ENCODE results near the gene NAV1. TPM values are rescaled to one million over a fixed set of nuclear protein-coding genes. Genes with fewer than 3 reads are reported as not detected.
"Not testable (repeated sequence)": the region's sequence is repeated elsewhere in the genome, so short reads cannot be mapped to it uniquely, and the experiment has no call there.

The NAV1 gene
- total RNA-seq, 2 experiments from 2014 or later: 2.8 to 4.3 TPM

GRCh38 chr1:201518071-201518470 lies 20.9 kb upstream of the NAV1 start:
- Histone ChIP-seq H3K27ac (ENCODE audit: low read depth in 1 of 2, low read length in 2 of 2) (no peak overlapping the region), H3K4me3 (ENCODE audit: low read length) (no peak overlapping the region), H3K4me1 (ENCODE audit: insufficient read depth, low read length) (no peaks in the 10 kb centered on the region), H3K9me3 (ENCODE audit: control insufficient read depth in 1 of 2, insufficient read depth in 1 of 2, low read length in 2 of 2) (no peaks in the 10 kb centered on the region), H3K27me3 (ENCODE audit: control insufficient read depth in 1 of 2, insufficient read depth in 2 of 2, low read length in 2 of 2) (no peaks in the 10 kb centered on the region), H3K36me3 (ENCODE audit: insufficient read depth, low read length) (peaks cover 8% of the 10 kb centered on the region)
- DNase-seq (no peak), ATAC-seq (ENCODE audit: poor library complexity) (no peak)
- H3K36me3 Mint-ChIP-seq (ENCODE audit: low read depth): peaks cover 29% of the 10 kb centered on the region
- H3K27ac Mint-ChIP-seq: no peak overlapping the region
- TF ChIP-seq CTCF (IDR thresholded peaks at IDR 0.05): no peak
- H3K27me3 Mint-ChIP-seq: no peaks in the 10 kb centered on the region
- CTCF ChIA-PET: no interaction called here
- peaks cover under 1% of the 10 kb centered on the region for H3K4me1 Mint-ChIP-seq (ENCODE audit: low read depth)
- H3K4me3 Mint-ChIP-seq: no peak overlapping the region
- POLR2A ChIA-PET: no interaction called here
- intact Hi-C loops (cut with DNase I, micrococcal nuclease): no loop called here
- H3K9me3 Mint-ChIP-seq: peaks cover 3% of the 10 kb centered on the region

- H3K4me3 Mint-ChIP-seq; CTCF ChIA-PET; ATAC-seq (ENCODE audit: poor library complexity); H3K9me3 ChIP-seq (ENCODE audit: control insufficient read depth in 1 of 2, insufficient read depth in 1 of 2, low read length in 2 of 2); H3K27me3 ChIP-seq (ENCODE audit: control insufficient read depth in 1 of 2, insufficient read depth in 2 of 2, low read length in 2 of 2); H3K4me1 ChIP-seq (ENCODE audit: insufficient read depth, low read length); H3K4me3 ChIP-seq (ENCODE audit: low read length); intact Hi-C loops (cut with DNase I, micrococcal nuclease); POLR2A ChIA-PET; H3K9me3 Mint-ChIP-seq; H3K27ac ChIP-seq (ENCODE audit: low read depth in 1 of 2, low read length in 2 of 2); H3K36me3 ChIP-seq (ENCODE audit: insufficient read depth, low read length); H3K4me1 Mint-ChIP-seq (ENCODE audit: low read depth); H3K27me3 Mint-ChIP-seq; H3K27ac Mint-ChIP-seq; DNase-seq: not testable (repeated sequence)
- peaks cover 38% of the 10 kb centered on the region for H3K36me3 Mint-ChIP-seq (ENCODE audit: low read depth)
These were observed 18.8 kb upstream of the NAV1 start for GRCh38 chr1:201520046-201520575.

GRCh38 chr1:201525193-201525778 lies 13.6 kb upstream of the NAV1 start:
- Mint-ChIP-seq H3K27ac (no peak overlapping the region), H3K9me3 (peaks cover 3% of the 10 kb centered on the region), H3K36me3 (ENCODE audit: low read depth) (peaks cover 60% of the 10 kb centered on the region), H3K4me3 (no peak overlapping the region), H3K27me3 (no peaks in the 10 kb centered on the region), H3K4me1 (ENCODE audit: low read depth) (no peaks in the 10 kb centered on the region)
- Histone ChIP-seq H3K27me3 (ENCODE audit: control insufficient read depth in 1 of 2, insufficient read depth in 2 of 2, low read length in 2 of 2) (no peaks in the 10 kb centered on the region), H3K9me3 (ENCODE audit: control insufficient read depth in 1 of 2, insufficient read depth in 1 of 2, low read length in 2 of 2) (peaks cover 0 to 11% of the 10 kb centered on the region in 2 experiments), H3K27ac (ENCODE audit: low read depth in 1 of 2, low read length in 2 of 2) (no peak overlapping the region), H3K4me1 (ENCODE audit: insufficient read depth, low read length) (no peaks in the 10 kb centered on the region), H3K4me3 (ENCODE audit: low read length) (no peak overlapping the region), H3K36me3 (ENCODE audit: insufficient read depth, low read length) (peaks cover 5% of the 10 kb centered on the region)
- ATAC-seq (ENCODE audit: poor library complexity) (no peak), DNase-seq (no peak)
- CTCF ChIA-PET: interaction anchor here (1.8 kb wide), 1 partner anchor 12 kb away, joined by 7 read pairs; no protein-coding TSS in a partner anchor
- intact Hi-C loops (cut with DNase I, micrococcal nuclease): no loop called here
- POLR2A ChIA-PET: no interaction called here
- TF ChIP-seq CTCF (IDR thresholded peaks at IDR 0.05): no peak

- ATAC-seq (ENCODE audit: poor library complexity) (no peak), DNase-seq (no peak)
- ChIA-PET CTCF (no interaction called here), POLR2A (no interaction called here)
- H3K4me3 ChIP-seq (ENCODE audit: low read length): no peak overlapping the region
- peaks cover 0 to 11% of the 10 kb centered on the region in 2 experiments for H3K9me3 ChIP-seq (ENCODE audit: control insufficient read depth in 1 of 2, insufficient read depth in 1 of 2, low read length in 2 of 2)
- Mint-ChIP-seq H3K4me3 (no peak overlapping the region), H3K9me3 (no peaks in the 10 kb centered on the region), H3K36me3 (ENCODE audit: low read depth) (peaks cover 60% of the 10 kb centered on the region), H3K4me1 (ENCODE audit: low read depth) (no peaks in the 10 kb centered on the region), H3K27me3 (peaks cover 3% of the 10 kb centered on the region), H3K27ac (no peak overlapping the region)
- no peak for TF ChIP-seq CTCF (IDR thresholded peaks at IDR 0.05)
- peaks cover 0 to 2% of the 10 kb centered on the region in 2 experiments for H3K27me3 ChIP-seq (ENCODE audit: control insufficient read depth in 1 of 2, insufficient read depth in 2 of 2, low read length in 2 of 2)
- H3K4me1 ChIP-seq (ENCODE audit: insufficient read depth, low read length): no peaks in the 10 kb centered on the region
- intact Hi-C loops (cut with DNase I, micrococcal nuclease): no loop called here
- peaks cover 5% of the 10 kb centered on the region for H3K36me3 ChIP-seq (ENCODE audit: insufficient read depth, low read length)
- H3K27ac ChIP-seq (ENCODE audit: low read depth in 1 of 2, low read length in 2 of 2): no peak overlapping the region
These were observed 11.0 kb upstream of the NAV1 start for GRCh38 chr1:201527879-201528278.
